Esophagus squamous epithelium (tissue), 4 donors: ENCODE data around the gene NEMP2.

Experiments used
- POLR2A ChIP-seq, 4 donors: fragments of 450-650 bp; IDR thresholded peaks; one replicate each; pipeline ENCODE4 v1.6.1; 2017; ENCODE audit warnings: antibody characterized with exemption in 4 of 4, mild to moderate bottlenecking in 4 of 4, moderate library complexity in 3 of 4
- TF ChIP-seq, protein P1 (sequence below), 6 experiments: fragments of 450-650 bp in 4 of 6; fragments of 200-600 bp in 2 of 6; sonication (generic) in 2 of 6; IDR thresholded peaks; one replicate each; pipeline ENCODE4 v1.5.1; 2016 to 2019; ENCODE audit warnings: antibody characterized with exemption in 6 of 6, mild to moderate bottlenecking in 4 of 6, moderate library complexity in 4 of 6

DNA sequence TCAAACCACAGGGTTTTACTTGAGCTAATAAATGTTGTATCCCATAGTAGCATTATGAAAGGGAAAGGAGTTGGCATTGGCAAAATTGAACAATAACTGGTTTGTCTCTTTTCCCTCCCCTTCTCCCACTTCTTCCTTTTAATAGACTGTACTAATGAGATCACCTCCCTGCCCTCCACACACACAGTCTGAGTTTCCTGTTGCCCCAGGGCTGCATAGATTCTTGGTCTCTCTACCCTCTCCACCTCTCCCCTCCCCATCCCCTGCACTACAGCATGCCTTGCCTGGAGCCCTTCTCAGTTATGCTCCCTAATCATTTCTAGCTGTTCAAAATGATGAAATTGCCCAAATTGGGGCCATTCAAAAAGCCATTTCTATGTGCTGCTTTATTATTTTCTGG, 37.2 kb upstream of the NEMP2 start:
- TF ChIP-seq, protein P1, sequence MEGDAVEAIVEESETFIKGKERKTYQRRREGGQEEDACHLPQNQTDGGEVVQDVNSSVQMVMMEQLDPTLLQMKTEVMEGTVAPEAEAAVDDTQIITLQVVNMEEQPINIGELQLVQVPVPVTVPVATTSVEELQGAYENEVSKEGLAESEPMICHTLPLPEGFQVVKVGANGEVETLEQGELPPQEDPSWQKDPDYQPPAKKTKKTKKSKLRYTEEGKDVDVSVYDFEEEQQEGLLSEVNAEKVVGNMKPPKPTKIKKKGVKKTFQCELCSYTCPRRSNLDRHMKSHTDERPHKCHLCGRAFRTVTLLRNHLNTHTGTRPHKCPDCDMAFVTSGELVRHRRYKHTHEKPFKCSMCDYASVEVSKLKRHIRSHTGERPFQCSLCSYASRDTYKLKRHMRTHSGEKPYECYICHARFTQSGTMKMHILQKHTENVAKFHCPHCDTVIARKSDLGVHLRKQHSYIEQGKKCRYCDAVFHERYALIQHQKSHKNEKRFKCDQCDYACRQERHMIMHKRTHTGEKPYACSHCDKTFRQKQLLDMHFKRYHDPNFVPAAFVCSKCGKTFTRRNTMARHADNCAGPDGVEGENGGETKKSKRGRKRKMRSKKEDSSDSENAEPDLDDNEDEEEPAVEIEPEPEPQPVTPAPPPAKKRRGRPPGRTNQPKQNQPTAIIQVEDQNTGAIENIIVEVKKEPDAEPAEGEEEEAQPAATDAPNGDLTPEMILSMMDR (IDR thresholded peaks at IDR 0.05): no peak
- TF ChIP-seq POLR2A (IDR thresholded peaks at IDR 0.05): no peak
